Measurements from ENCODE around the gene GPA33. TPM values are rescaled to one million over a fixed set of nuclear protein-coding genes. Genes with fewer than 3 reads are reported as not detected.
A peak's percentile ranks its signal among the peaks of the same experiment; 100 is the strongest.
"Not testable (repeated sequence)": the region's sequence is repeated elsewhere in the genome, so short reads cannot be mapped to it uniquely, and the experiment has no call there.

GPA33 gene
- total RNA-seq, 2 donors from 2014 or later = 5.3 to 7.6 TPM

- Mint-ChIP-seq H3K27me3 (peaks cover 4% of the 10 kb centered on the region), H3K4me1 (peaks cover 10% of the 10 kb centered on the region), H3K4me3 (no peak overlapping the region), H3K36me3 (ENCODE audit: low read depth) (no peaks in the 10 kb centered on the region), H3K27ac (no peak overlapping the region)
- DNase-seq = no peak
- no peaks in the 10 kb centered on the region for H3K9me3 ChIP-seq (ENCODE audit: control insufficient read depth, low read length, poor library complexity, severe bottlenecking)
- no peak for ATAC-seq
Measured at GRCh38 chr1:167054946-167055630, 35.1 kb downstream of the GPA33 start.

GRCh38 chr1:167054531-167054930, 35.6 kb downstream of the GPA33 start:
- no peak for ATAC-seq
- no peak overlapping the region for H3K4me3 Mint-ChIP-seq
- peaks cover 4% of the 10 kb centered on the region for H3K27me3 Mint-ChIP-seq
- no peaks in the 10 kb centered on the region for H3K36me3 Mint-ChIP-seq (ENCODE audit: low read depth)
- H3K9me3 ChIP-seq (ENCODE audit: control insufficient read depth, low read length, poor library complexity, severe bottlenecking) = no peaks in the 10 kb centered on the region
- H3K4me1 Mint-ChIP-seq = peaks cover 9% of the 10 kb centered on the region
- no peak for DNase-seq
- no peak overlapping the region for H3K27ac Mint-ChIP-seq

- Mint-ChIP-seq H3K27ac (peak overlapping the region; percentile 32), H3K4me3 (no peak overlapping the region), H3K27me3 (peaks cover 4% of the 10 kb centered on the region), H3K4me1 (peaks cover 3% of the 10 kb centered on the region), H3K36me3 (ENCODE audit: low read depth) (no peaks in the 10 kb centered on the region)
- DNase-seq (no peak), ATAC-seq (no peak)
- no peaks in the 10 kb centered on the region for H3K9me3 ChIP-seq (ENCODE audit: control insufficient read depth, low read length, poor library complexity, severe bottlenecking)
Measured at GRCh38 chr1:167052389-167052788, 37.8 kb downstream of the GPA33 start.

DNA sequence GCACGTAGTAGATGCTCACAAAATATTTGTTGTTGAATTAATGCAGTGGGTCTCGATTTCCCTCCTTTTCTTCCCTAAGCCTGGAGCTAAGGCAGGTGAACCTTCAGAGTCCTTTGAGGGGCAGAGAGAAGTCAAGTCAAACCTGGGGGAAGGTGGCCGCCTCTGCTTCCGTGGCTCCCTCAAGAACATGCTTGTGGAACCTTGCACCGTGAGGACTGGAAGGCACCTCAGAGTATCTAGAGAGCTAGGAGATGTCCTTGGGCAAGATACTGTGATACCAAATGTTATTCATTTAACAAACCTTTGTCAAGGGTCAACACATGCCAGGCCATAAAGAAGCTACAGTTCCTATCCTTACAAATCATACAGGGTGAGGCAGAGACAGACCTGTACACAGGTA, 38.3 kb downstream of the GPA33 start:
- no peaks in the 10 kb centered on the region for H3K36me3 Mint-ChIP-seq (ENCODE audit: low read depth)
- DNase-seq = no peak
- peaks cover 3% of the 10 kb centered on the region for H3K4me1 Mint-ChIP-seq
- no peaks in the 10 kb centered on the region for H3K9me3 ChIP-seq (ENCODE audit: control insufficient read depth, low read length, poor library complexity, severe bottlenecking)
- peak overlapping the region; percentile 32 for H3K27ac Mint-ChIP-seq
- no peak overlapping the region for H3K4me3 Mint-ChIP-seq
- H3K27me3 Mint-ChIP-seq = peaks cover 6% of the 10 kb centered on the region
- ATAC-seq = no peak

- Mint-ChIP-seq H3K36me3 (ENCODE audit: low read depth) (peaks cover 3% of the 10 kb centered on the region), H3K27ac (peak overlapping the region; percentile 75), H3K4me3 (peak overlapping the region; percentile 85), H3K4me1 (peaks cover 14% of the 10 kb centered on the region), H3K27me3 (peaks cover 39% of the 10 kb centered on the region)
- ATAC-seq = peak; percentile 97
- DNase-seq = peak; percentile 25 to 41 (median 33)
- H3K9me3 ChIP-seq (ENCODE audit: control insufficient read depth, low read length, poor library complexity, severe bottlenecking) = no peaks in the 10 kb centered on the region
Measured at GRCh38 chr1:167043752-167044488, 46.3 kb downstream of the GPA33 start.

- no peaks in the 10 kb centered on the region for H3K27me3 Mint-ChIP-seq
- H3K4me1 Mint-ChIP-seq = no peaks in the 10 kb centered on the region
- no peaks in the 10 kb centered on the region for H3K9me3 ChIP-seq (ENCODE audit: control insufficient read depth, low read length, poor library complexity, severe bottlenecking)
- DNase-seq (no peak), ATAC-seq (no peak)
- H3K27ac Mint-ChIP-seq = no peak overlapping the region
- H3K36me3 Mint-ChIP-seq (ENCODE audit: low read depth) = no peaks in the 10 kb centered on the region
- H3K4me3 Mint-ChIP-seq = no peak overlapping the region
Measured at GRCh38 chr1:167033646-167034045, 56.5 kb downstream of the GPA33 start.

GRCh38 chr1:167029553-167029952, 60.6 kb downstream of the GPA33 start:
- H3K36me3 Mint-ChIP-seq (ENCODE audit: low read depth); H3K9me3 ChIP-seq (ENCODE audit: control insufficient read depth, low read length, poor library complexity, severe bottlenecking); DNase-seq; H3K27ac Mint-ChIP-seq; H3K4me1 Mint-ChIP-seq; ATAC-seq; H3K4me3 Mint-ChIP-seq: not testable (repeated sequence)
- peaks cover 40% of the 10 kb centered on the region for H3K27me3 Mint-ChIP-seq

GRCh38 chr1:167022384-167022783, 67.8 kb downstream of the GPA33 start:
- H3K9me3 ChIP-seq (ENCODE audit: control insufficient read depth, low read length, poor library complexity, severe bottlenecking) = no peaks in the 10 kb centered on the region
- H3K36me3 Mint-ChIP-seq (ENCODE audit: low read depth) = peaks cover 4% of the 10 kb centered on the region
- H3K4me3 Mint-ChIP-seq = no peak overlapping the region
- DNase-seq (no peak), ATAC-seq (no peak)
- peaks cover 50% of the 10 kb centered on the region for H3K27me3 Mint-ChIP-seq
- H3K27ac Mint-ChIP-seq = no peak overlapping the region
- no peaks in the 10 kb centered on the region for H3K4me1 Mint-ChIP-seq

DNA sequence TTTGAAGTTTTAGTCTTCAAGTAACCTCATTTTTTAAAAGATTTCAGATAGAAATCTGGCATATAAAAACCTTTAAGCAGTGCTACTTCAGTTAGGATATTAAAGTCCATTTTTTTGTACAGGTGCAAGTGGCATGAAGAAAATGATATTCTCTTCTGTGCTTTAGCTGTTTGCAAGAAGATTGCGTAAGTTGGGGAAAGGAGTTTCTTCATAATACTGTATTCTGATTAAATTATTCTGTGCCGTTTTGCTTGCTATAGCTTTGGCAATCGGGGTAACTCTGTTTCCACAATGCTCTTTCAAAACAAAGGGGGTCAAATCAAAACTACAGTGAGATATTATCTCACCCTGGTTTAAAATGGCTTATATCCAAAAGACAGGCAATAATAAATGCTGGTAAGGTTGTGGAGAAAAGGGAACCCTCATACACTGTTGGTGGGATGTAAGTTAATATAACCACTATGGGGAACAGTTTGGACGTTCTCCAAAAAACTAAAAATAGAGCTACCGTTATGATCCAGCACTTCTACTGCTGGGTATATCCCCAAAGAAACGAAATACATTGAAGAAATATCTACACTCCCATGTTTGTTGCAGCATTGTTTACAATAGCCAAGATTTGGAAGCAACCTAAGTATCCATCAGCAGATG, 74.0 kb downstream of the GPA33 start:
- Mint-ChIP-seq H3K4me1 (no peaks in the 10 kb centered on the region), H3K27me3 (peaks cover 40% of the 10 kb centered on the region), H3K27ac (no peak overlapping the region), H3K4me3 (no peak overlapping the region), H3K36me3 (ENCODE audit: low read depth) (peaks cover 6% of the 10 kb centered on the region)
- DNase-seq = no peak
- no peak for ATAC-seq
- H3K9me3 ChIP-seq (ENCODE audit: control insufficient read depth, low read length, poor library complexity, severe bottlenecking) = peaks cover 2% of the 10 kb centered on the region

GRCh38 chr1:167013108-167013929, 76.9 kb downstream of the GPA33 start:
- peaks cover 2% of the 10 kb centered on the region for H3K9me3 ChIP-seq (ENCODE audit: control insufficient read depth, low read length, poor library complexity, severe bottlenecking)
- ATAC-seq (no peak), DNase-seq (no peak)
- peaks cover 7% of the 10 kb centered on the region for H3K36me3 Mint-ChIP-seq (ENCODE audit: low read depth)
- no peaks in the 10 kb centered on the region for H3K4me1 Mint-ChIP-seq
- peaks cover 59% of the 10 kb centered on the region for H3K27me3 Mint-ChIP-seq
- no peak overlapping the region for H3K27ac Mint-ChIP-seq
- no peak overlapping the region for H3K4me3 Mint-ChIP-seq

DNA sequence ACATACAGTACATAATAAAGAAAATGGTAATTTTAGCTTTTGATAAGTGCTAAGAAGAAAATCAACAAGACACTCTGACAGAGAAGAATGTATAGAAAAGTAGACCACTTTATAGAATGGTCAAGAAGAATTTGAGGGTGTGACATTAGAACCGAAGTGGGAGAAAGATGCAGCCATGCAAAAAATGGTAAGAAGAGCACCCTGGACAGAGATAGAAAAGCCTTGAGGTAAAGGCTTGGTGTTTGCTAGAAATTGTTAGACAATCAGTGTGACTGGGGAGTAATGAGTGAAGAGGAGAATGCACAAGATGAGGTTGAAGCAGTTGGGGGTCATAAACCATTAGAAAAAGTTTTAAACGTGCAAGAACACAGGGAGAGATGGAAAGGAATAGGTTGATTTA, 77.6 kb downstream of the GPA33 start:
- no peaks in the 10 kb centered on the region for H3K4me1 Mint-ChIP-seq
- H3K4me3 Mint-ChIP-seq = no peak overlapping the region
- ATAC-seq (no peak), DNase-seq (no peak)
- peaks cover 2% of the 10 kb centered on the region for H3K9me3 ChIP-seq (ENCODE audit: control insufficient read depth, low read length, poor library complexity, severe bottlenecking)
- H3K27me3 Mint-ChIP-seq = peaks cover 60% of the 10 kb centered on the region
- peaks cover 7% of the 10 kb centered on the region for H3K36me3 Mint-ChIP-seq (ENCODE audit: low read depth)
- H3K27ac Mint-ChIP-seq = no peak overlapping the region

DNA sequence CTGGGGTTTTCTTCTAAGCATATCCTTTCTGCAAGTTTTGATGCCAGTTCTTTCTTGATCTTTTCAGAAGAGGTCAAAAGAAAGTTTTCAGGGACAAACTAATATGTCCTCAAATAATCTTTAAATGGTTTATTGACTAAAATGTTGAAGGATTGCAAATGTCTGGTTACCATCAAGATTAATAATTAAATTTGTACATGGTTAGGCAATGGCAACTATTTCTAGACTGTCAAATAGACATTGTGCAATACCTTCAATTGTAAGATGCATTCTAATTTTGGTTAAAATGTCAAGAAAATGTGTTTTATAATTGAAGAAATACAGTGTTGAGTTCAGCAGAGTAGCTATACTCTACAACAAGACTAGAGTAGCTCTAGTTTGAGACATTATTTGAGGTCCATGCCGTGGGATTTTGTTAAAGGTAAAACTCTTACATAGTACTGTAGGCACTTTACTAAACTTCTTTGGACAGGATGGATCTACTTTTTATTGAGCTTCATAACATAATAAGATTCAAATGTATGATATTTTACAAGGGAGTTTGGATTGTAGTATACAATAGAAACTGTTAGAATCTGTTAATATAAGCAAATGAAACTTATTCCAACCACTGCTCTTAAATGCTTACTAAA, 78.5 kb downstream of the GPA33 start:
- no peak overlapping the region for H3K27ac Mint-ChIP-seq
- no peaks in the 10 kb centered on the region for H3K4me1 Mint-ChIP-seq
- peaks cover 7% of the 10 kb centered on the region for H3K36me3 Mint-ChIP-seq (ENCODE audit: low read depth)
- ATAC-seq = no peak
- H3K9me3 ChIP-seq (ENCODE audit: control insufficient read depth, low read length, poor library complexity, severe bottlenecking) = peaks cover 2% of the 10 kb centered on the region
- no peak for DNase-seq
- peaks cover 64% of the 10 kb centered on the region for H3K27me3 Mint-ChIP-seq
- H3K4me3 Mint-ChIP-seq = no peak overlapping the region

Data from T-helper 17 cell (primary cell).